ENCODE results near the gene NPPC. TPM values are rescaled to one million over a fixed set of nuclear protein-coding genes. Genes with fewer than 3 reads are reported as not detected.
"Not testable (repeated sequence)": the region's sequence is repeated elsewhere in the genome, so short reads cannot be mapped to it uniquely, and the experiment has no call there.

The NPPC gene
- total and polyA plus RNA-seq, 10 of the 15 experiments (the other 5 are each of a cell fraction or from before 2014, with no cell fraction given) = 0.15 TPM; not detected in 9

GRCh38 chr2:231910161-231910560 is 16.0 kb downstream of the NPPC start:
- H3K27me3 ChIP-seq (replicated peaks in 1 of 2; ENCODE audit: control insufficient read depth in 2 of 2, insufficient read depth in 2 of 2, low read length in 1 of 2); CTCF ChIA-PET; intact Hi-C loops (cut with micrococcal nuclease; ENCODE audit: unreplicated experiment); H3K9me3 ChIP-seq (replicated peaks; ENCODE audit: control insufficient read depth, insufficient read depth, low read length); H3K36me3 ChIP-seq (ENCODE audit: control insufficient read depth in 2 of 2, insufficient read depth in 2 of 2, low read length in 1 of 2); ATAC-seq; RAD21 ChIA-PET (ENCODE audit: unreplicated experiment); H3K79me2 ChIP-seq (ENCODE audit: control insufficient read depth, insufficient read depth, low read length); FAIRE-seq; H2AFZ ChIP-seq (ENCODE audit: control insufficient read depth, low read depth, low read length); BruUV-seq (replicated peaks); H3K9ac ChIP-seq (ENCODE audit: control insufficient read depth, insufficient read depth, low read length); H4K20me1 ChIP-seq (ENCODE audit: control insufficient read depth, insufficient read depth); H3K27ac ChIP-seq (ENCODE audit: control insufficient read depth, insufficient read depth); H3K4me3 ChIP-seq; in situ Hi-C loops (cut with MboI); H3K4me1 ChIP-seq (ENCODE audit: control insufficient read depth, insufficient read depth, low read length); H3K4me2 ChIP-seq (ENCODE audit: control insufficient read depth, insufficient read depth); DNase-seq (ENCODE audit: low read depth, low spot score): not testable (repeated sequence)
- POLR2A ChIA-PET = interaction anchor here (0.7 kb wide), 1 partner anchor 31 kb away, joined by 3 read pairs; no protein-coding TSS in a partner anchor
- SMC1A ChIA-PET (ENCODE audit: uncharacterized antibody, unreplicated experiment) = interaction anchor here (1.4 kb wide), 1 partner anchor 11 kb away, joined by 4 read pairs; no protein-coding TSS in a partner anchor
- WGBS (ENCODE audit: insufficient coverage, insufficient replicate concordance, low lambda C conversion rate, missing lambda C conversion rate) = 41% methylated on average over 7 of the region's 7 CpGs

DNA sequence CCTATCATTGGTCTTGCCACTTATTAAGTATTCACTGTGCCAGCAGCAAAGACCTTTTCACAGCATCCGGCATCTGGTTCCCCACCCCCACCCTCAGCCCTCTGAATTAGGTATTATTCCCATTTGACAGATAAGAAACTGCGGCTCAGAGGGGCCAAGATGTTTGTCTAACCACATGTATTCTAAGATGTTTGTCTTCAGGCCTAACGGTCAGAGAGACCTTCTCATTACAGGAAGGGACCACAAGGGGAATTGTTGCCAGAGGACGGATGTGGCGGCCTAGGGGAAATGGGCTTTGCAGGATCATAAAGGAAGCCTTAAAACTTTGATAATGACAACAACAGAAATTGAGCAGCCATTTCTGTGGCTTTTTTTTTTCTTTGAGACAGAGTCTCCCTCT is 16.6 kb downstream of the NPPC start:
- no peak overlapping the region for H3K9ac ChIP-seq (ENCODE audit: control insufficient read depth, insufficient read depth, low read length)
- RAD21 ChIA-PET (ENCODE audit: unreplicated experiment) = no interaction called here
- no peak for FAIRE-seq
- POLR2A ChIA-PET = no interaction called here
- intact Hi-C loops (cut with micrococcal nuclease; ENCODE audit: unreplicated experiment) (no loop called here), in situ Hi-C loops (cut with MboI) (loop anchor here (5.0 kb wide), 2 partner anchors 418 to 523 kb away; no protein-coding TSS in a partner anchor)
- no peak overlapping the region for H3K4me2 ChIP-seq (ENCODE audit: control insufficient read depth, insufficient read depth)
- 38% methylated on average over 5 of the region's 5 CpGs for WGBS (ENCODE audit: insufficient coverage, insufficient replicate concordance, low lambda C conversion rate, missing lambda C conversion rate)
- no peak overlapping the region for H2AFZ ChIP-seq (ENCODE audit: control insufficient read depth, low read depth, low read length)
- no peaks in the 10 kb centered on the region for H4K20me1 ChIP-seq (ENCODE audit: control insufficient read depth, insufficient read depth)
- no peak overlapping the region for H3K27ac ChIP-seq (ENCODE audit: control insufficient read depth, insufficient read depth)
- SMC1A ChIA-PET (ENCODE audit: uncharacterized antibody, unreplicated experiment) = no interaction called here
- H3K9me3 ChIP-seq (replicated peaks; ENCODE audit: control insufficient read depth, insufficient read depth, low read length) = no peaks in the 10 kb centered on the region
- H3K36me3 ChIP-seq (ENCODE audit: control insufficient read depth in 2 of 2, insufficient read depth in 2 of 2, low read length in 1 of 2) = no peaks in the 10 kb centered on the region
- H3K4me1 ChIP-seq (ENCODE audit: control insufficient read depth, insufficient read depth, low read length) = no peaks in the 10 kb centered on the region
- H3K79me2 ChIP-seq (ENCODE audit: control insufficient read depth, insufficient read depth, low read length) = no peaks in the 10 kb centered on the region
- ATAC-seq = no peak
- DNase-seq (ENCODE audit: low read depth, low spot score) = no peak
- no peak overlapping the region for H3K4me3 ChIP-seq
- no TSS peak for BruUV-seq (replicated peaks)
- CTCF ChIA-PET = interaction anchor here (1.8 kb wide), 1 partner anchor 417 kb away, joined by 4 read pairs; no protein-coding TSS in a partner anchor
- H3K27me3 ChIP-seq (replicated peaks in 1 of 2; ENCODE audit: control insufficient read depth in 2 of 2, insufficient read depth in 2 of 2, low read length in 1 of 2) = no peaks in the 10 kb centered on the region; a peak in 2 of 4 replicates
- TF ChIP-seq E4F1 (IDR thresholded peaks at IDR 0.05; ENCODE audit: borderline replicate concordance, partially characterized antibody) (no peak), CBFB (IDR thresholded peaks at IDR 0.05; ENCODE audit: low read depth) (no peak), CHD1 (IDR thresholded peaks at IDR 0.05; ENCODE audit: low read depth, low read length) (no peak), BHLHE40 (IDR thresholded peaks at IDR 0.05; ENCODE audit: borderline replicate concordance in 1 of 2, low read depth in 2 of 2, low read length in 1 of 2) (no peak), IRF3 (IDR thresholded peaks at IDR 0.05) (no peak)
- TF ChIP-seq, protein P1, sequence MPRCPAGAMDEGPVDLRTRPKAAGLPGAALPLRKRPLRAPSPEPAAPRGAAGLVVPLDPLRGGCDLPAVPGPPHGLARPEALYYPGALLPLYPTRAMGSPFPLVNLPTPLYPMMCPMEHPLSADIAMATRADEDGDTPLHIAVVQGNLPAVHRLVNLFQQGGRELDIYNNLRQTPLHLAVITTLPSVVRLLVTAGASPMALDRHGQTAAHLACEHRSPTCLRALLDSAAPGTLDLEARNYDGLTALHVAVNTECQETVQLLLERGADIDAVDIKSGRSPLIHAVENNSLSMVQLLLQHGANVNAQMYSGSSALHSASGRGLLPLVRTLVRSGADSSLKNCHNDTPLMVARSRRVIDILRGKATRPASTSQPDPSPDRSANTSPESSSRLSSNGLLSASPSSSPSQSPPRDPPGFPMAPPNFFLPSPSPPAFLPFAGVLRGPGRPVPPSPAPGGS (IDR thresholded peaks at IDR 0.05; ENCODE audit: borderline replicate concordance, insufficient read depth, low read depth, low read length, poor library complexity, severe bottlenecking) = no peak
- TF ChIP-seq, protein P2, sequence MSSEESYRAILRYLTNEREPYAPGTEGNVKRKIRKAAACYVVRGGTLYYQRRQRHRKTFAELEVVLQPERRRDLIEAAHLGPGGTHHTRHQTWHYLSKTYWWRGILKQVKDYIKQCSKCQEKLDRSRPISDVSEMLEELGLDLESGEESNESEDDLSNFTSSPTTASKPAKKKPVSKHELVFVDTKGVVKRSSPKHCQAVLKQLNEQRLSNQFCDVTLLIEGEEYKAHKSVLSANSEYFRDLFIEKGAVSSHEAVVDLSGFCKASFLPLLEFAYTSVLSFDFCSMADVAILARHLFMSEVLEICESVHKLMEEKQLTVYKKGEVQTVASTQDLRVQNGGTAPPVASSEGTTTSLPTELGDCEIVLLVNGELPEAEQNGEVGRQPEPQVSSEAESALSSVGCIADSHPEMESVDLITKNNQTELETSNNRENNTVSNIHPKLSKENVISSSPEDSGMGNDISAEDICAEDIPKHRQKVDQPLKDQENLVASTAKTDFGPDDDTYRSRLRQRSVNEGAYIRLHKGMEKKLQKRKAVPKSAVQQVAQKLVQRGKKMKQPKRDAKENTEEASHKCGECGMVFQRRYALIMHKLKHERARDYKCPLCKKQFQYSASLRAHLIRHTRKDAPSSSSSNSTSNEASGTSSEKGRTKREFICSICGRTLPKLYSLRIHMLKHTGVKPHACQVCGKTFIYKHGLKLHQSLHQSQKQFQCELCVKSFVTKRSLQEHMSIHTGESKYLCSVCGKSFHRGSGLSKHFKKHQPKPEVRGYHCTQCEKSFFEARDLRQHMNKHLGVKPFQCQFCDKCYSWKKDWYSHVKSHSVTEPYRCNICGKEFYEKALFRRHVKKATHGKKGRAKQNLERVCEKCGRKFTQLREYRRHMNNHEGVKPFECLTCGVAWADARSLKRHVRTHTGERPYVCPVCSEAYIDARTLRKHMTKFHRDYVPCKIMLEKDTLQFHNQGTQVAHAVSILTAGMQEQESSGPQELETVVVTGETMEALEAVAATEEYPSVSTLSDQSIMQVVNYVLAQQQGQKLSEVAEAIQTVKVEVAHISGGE (CRISPR knock-in tag; IDR thresholded peaks at IDR 0.05) = no peak
